B cell (primary cell): ENCODE measurements around the gene ST6GALNAC3.
"Not testable (repeated sequence)": the region's sequence is repeated elsewhere in the genome, so short reads cannot be mapped to it uniquely, and the experiment has no call there.

ENCODE experiments used
- CTCF ChIP-seq: fragments of 200-600 bp; IDR thresholded peaks from one replicate; pipeline ENCODE4 v1.8.0; 2022; ENCODE audit warnings: antibody characterized with exemption, mild to moderate bottlenecking
- EZH2 ChIP-seq: IDR thresholded peaks from 2 replicates; pipeline ENCODE4 v1.6.1; 2012; ENCODE audit warnings: borderline replicate concordance, low read depth, mild to moderate bottlenecking, moderate library complexity, low read length; ENCODE audit not compliant: insufficient read depth, poor library complexity, severe bottlenecking

GRCh38 chr1:76050073-76050472 lies 24.5 kb upstream of the ST6GALNAC3 start:
- TF ChIP-seq CTCF, EZH2: not testable (repeated sequence)
